HG03039 (cell line): Measurements from ENCODE around the gene KCNIP2.

Source experiments
- ATAC-seq: cut with Tn5 transposase; IDR thresholded peaks from one replicate; pipeline ENCODE4 v1.9.1; 2021; ENCODE audit warnings: mild to moderate bottlenecking, moderate library complexity; ENCODE audit not compliant: unreplicated experiment

KCNIP2 gene

GRCh38 chr10:101843032-101844021 is at the start of gene KCNIP2:
TSS of gene KCNIP2 (minus strand) at chr10:101843800. CDS start at chr10:101843568, 232 bp downstream.
- no peak for ATAC-seq

- no peak for ATAC-seq
Measured at GRCh38 chr10:101892782-101893391, 49.3 kb upstream of the KCNIP2 start.

GRCh38 chr10:101889256-101890210 is 45.9 kb upstream of the KCNIP2 start:
- no peak for ATAC-seq

GRCh38 chr10:101888251-101888949 is 44.8 kb upstream of the KCNIP2 start:
- ATAC-seq: no peak

GRCh38 chr10:101887775-101888174 is 44.2 kb upstream of the KCNIP2 start:
- no peak for ATAC-seq

- ATAC-seq: no peak
Measured at GRCh38 chr10:101886521-101887312, 43.1 kb upstream of the KCNIP2 start.

DNA sequence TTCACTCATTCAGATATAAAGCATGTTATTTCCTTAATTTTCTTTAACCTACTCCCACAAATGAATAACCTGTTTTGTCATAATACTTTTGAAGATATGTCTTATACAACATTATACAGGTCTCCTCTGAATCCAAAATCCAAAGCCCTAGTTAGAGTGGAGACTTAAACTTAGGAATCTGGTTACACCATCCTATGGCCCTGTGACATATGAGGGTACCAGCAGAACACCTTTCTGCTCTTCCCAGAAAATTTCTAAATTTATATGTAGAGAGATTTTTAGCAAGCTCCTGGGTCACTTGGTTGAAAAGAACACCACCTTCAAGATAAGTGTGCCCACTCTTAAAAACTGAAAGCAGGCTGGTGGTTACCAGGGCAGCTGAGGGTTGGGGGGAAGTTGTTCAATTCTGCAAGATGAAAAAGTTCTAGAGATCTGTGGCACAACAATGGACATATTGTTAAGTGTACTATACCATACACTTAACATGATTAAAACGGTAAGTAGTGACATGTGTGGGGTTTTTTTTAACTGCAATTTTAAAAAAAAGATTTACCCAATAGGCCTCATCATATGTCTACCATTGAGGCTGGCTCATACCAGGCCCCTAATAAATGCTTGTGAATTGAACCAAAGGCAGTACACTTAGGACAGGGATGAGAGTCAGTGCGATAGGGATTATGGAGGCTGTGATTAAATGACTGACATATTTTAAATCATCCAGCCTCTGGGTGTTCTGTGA is 37.6 kb upstream of the KCNIP2 start:
- ATAC-seq: no peak

DNA sequence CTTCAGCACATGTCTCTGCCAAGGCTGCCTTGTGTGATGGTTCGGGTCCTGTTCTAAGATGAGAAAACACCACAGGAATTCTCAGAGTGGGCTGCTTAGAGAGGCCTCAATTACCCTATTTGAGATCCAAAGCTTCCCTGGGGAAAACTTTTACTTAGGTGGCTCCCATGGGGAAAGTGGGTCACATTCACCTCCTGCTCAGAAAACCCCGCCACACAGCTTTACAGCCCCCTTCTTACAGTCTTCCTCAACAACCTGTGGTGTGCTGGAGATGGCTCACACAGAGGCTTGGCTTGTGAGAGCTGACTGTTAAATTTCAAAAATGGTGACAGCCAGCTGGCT is 36.6 kb upstream of the KCNIP2 start:
- ATAC-seq: no peak

- ATAC-seq: no peak
Measured at GRCh38 chr10:101879456-101880231, 36.0 kb upstream of the KCNIP2 start.

- no peak for ATAC-seq
Measured at GRCh38 chr10:101878869-101879268, 35.3 kb upstream of the KCNIP2 start.

DNA sequence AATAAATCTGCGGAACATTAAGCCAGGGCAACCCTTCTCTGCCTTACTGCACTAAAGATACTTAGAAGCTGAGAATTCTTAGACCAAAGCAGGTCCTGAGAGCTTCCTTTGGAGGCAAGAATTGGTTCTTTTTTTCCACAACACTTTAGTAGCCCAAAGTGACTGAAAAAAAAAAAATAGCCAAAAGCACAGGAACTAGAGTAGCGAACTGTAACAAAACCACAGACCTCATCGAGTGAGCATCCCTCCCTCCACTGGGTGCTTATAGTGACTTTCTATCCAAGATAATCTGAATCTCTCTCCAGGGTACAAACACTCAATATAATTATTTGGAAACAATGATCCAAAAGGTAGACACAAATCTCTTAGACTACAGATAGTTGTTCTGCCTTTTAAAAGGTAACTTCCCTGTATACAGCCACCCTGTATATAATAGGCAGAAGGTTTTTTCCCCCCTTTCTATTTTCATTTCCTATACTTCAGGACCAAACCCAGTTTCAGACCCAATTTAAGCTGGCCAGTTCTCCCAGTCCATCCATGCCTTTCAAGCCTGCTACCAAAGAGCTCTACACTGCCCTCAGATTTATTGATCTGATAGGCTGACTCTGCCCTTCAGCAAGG is 31.6 kb upstream of the KCNIP2 start:
- ATAC-seq: no peak

GRCh38 chr10:101874252-101874651 is 30.7 kb upstream of the KCNIP2 start:
- ATAC-seq: no peak

- ATAC-seq: no peak
Measured at GRCh38 chr10:101867931-101868330, 24.3 kb upstream of the KCNIP2 start.

DNA sequence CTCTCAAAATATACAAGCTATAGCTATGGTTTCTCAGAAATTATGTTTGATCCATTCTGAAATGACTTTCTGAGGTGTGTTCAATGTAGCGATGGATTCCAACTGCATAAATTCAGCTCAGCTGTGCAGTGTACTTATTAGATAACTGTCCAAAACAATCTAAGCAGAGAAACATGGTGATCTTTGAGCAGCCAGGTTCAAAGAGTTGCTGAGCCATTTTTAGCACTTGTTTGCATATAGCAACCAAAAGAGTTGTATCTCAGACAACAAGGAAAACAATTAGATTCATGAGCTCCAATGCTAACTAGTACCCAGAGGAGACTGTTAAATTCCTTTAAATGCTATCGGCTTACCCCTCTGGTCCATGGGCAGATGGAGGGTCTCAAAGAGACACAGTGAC is 15.9 kb upstream of the KCNIP2 start:
- ATAC-seq: no peak

GRCh38 chr10:101858723-101859500 is 15.3 kb upstream of the KCNIP2 start:
- ATAC-seq: no peak

GRCh38 chr10:101857802-101858476 is 14.3 kb upstream of the KCNIP2 start:
- ATAC-seq: no peak
